ENCODE results near the gene FTL.

Gene FTL

GRCh38 chr19:49006905-49007304, 41.8 kb downstream of the FTL start:
- ATAC-seq = no peak
- no peak for TF ChIP-seq BACH2 (CRISPR knock-in tag; IDR thresholded peaks at IDR 0.05; ENCODE audit: borderline replicate concordance)
- no peak for TF ChIP-seq PATZ1 (CRISPR knock-in tag; IDR thresholded peaks at IDR 0.05; ENCODE audit: borderline replicate concordance)
- TF ChIP-seq, protein P1, sequence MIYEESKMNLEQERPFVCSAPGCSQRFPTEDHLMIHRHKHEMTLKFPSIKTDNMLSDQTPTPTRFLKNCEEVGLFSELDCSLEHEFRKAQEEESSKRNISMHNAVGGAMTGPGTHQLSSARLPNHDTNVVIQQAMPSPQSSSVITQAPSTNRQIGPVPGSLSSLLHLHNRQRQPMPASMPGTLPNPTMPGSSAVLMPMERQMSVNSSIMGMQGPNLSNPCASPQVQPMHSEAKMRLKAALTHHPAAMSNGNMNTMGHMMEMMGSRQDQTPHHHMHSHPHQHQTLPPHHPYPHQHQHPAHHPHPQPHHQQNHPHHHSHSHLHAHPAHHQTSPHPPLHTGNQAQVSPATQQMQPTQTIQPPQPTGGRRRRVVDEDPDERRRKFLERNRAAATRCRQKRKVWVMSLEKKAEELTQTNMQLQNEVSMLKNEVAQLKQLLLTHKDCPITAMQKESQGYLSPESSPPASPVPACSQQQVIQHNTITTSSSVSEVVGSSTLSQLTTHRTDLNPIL (CRISPR knock-in tag; IDR thresholded peaks at IDR 0.05; ENCODE audit: low read depth) = no peak
- TF ChIP-seq TOX (CRISPR knock-in tag; IDR thresholded peaks at IDR 0.05; ENCODE audit: borderline replicate concordance) = no peak
- no peak for TF ChIP-seq ZNF565 (CRISPR knock-in tag; conservative IDR thresholded peaks at IDR 0.05; ENCODE audit: low read depth)
- TF ChIP-seq CSDC2 (CRISPR knock-in tag; IDR thresholded peaks at IDR 0.05) = no peak
- no peak for TF ChIP-seq OSR1 (CRISPR knock-in tag; IDR thresholded peaks at IDR 0.05)
- no peak for TF ChIP-seq TSHZ2 (CRISPR knock-in tag; IDR thresholded peaks at IDR 0.05)
- no peak for TF ChIP-seq TCF4 (CRISPR knock-in tag; IDR thresholded peaks at IDR 0.05; ENCODE audit: borderline replicate concordance)
- TF ChIP-seq ARNTL (CRISPR knock-in tag; IDR thresholded peaks at IDR 0.05; ENCODE audit: borderline replicate concordance, low read depth) = no peak
- TF ChIP-seq ESRRG (CRISPR knock-in tag; IDR thresholded peaks at IDR 0.05) = no peak

GRCh38 chr19:49009828-49010227, 44.7 kb downstream of the FTL start:
- TF ChIP-seq ESRRG (CRISPR knock-in tag; IDR thresholded peaks at IDR 0.05) (no peak), ZNF8 (CRISPR knock-in tag; IDR thresholded peaks at IDR 0.05) (no peak), TCF4 (CRISPR knock-in tag; IDR thresholded peaks at IDR 0.05; ENCODE audit: borderline replicate concordance) (no peak), PATZ1 (CRISPR knock-in tag; IDR thresholded peaks at IDR 0.05; ENCODE audit: borderline replicate concordance) (no peak), TSHZ2 (CRISPR knock-in tag; IDR thresholded peaks at IDR 0.05) (no peak), ZFP30 (CRISPR knock-in tag; IDR thresholded peaks at IDR 0.05) (no peak), RARB (CRISPR knock-in tag; IDR thresholded peaks at IDR 0.05) (no peak), CSDC2 (CRISPR knock-in tag; IDR thresholded peaks at IDR 0.05) (no peak), ZNF70 (CRISPR knock-in tag; IDR thresholded peaks at IDR 0.05) (no peak), ZC3H10 (CRISPR knock-in tag; IDR thresholded peaks at IDR 0.05) (no peak), PPARA (CRISPR knock-in tag; IDR thresholded peaks at IDR 0.05; ENCODE audit: borderline replicate concordance) (no peak), ISL1 (CRISPR knock-in tag; IDR thresholded peaks at IDR 0.05) (no peak), ZNF565 (CRISPR knock-in tag; conservative IDR thresholded peaks at IDR 0.05; ENCODE audit: low read depth) (no peak), ARNTL (CRISPR knock-in tag; IDR thresholded peaks at IDR 0.05; ENCODE audit: borderline replicate concordance, low read depth) (no peak)
- no peak for ATAC-seq

DNA sequence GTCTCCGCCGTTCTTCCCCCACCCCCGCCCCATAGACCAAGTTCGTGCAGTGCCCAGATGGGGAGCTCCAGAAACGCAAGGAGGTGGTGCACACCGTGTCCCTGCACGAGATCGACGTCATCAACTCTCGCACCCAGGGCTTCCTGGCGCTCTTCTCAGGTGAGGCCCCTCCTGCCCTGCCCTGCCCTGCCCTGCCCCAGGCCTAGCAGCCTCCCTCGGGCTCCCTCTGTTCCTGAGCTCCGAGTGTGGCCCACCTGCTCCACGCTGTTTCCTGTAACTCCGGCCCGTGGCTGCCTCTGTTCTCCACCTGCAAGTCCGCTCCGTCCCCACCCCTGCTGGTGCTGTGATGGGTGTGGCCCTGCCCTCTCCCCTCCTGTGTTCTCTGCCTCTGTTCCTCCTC, 45.3 kb downstream of the FTL start:
- TF ChIP-seq, protein P2, sequence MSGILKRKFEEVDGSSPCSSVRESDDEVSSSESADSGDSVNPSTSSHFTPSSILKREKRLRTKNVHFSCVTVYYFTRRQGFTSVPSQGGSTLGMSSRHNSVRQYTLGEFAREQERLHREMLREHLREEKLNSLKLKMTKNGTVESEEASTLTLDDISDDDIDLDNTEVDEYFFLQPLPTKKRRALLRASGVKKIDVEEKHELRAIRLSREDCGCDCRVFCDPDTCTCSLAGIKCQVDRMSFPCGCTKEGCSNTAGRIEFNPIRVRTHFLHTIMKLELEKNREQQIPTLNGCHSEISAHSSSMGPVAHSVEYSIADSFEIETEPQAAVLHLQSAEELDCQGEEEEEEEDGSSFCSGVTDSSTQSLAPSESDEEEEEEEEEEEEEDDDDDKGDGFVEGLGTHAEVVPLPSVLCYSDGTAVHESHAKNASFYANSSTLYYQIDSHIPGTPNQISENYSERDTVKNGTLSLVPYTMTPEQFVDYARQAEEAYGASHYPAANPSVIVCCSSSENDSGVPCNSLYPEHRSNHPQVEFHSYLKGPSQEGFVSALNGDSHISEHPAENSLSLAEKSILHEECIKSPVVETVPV (CRISPR knock-in tag; IDR thresholded peaks at IDR 0.05) = no peak
- TF ChIP-seq TCF4 (CRISPR knock-in tag; IDR thresholded peaks at IDR 0.05; ENCODE audit: borderline replicate concordance) (no peak), SNAI2 (CRISPR knock-in tag; IDR thresholded peaks at IDR 0.05) (no peak), TOX (CRISPR knock-in tag; IDR thresholded peaks at IDR 0.05; ENCODE audit: borderline replicate concordance) (no peak), ZFP30 (CRISPR knock-in tag; IDR thresholded peaks at IDR 0.05) (no peak), TSHZ2 (CRISPR knock-in tag; IDR thresholded peaks at IDR 0.05) (no peak), ZNF565 (CRISPR knock-in tag; conservative IDR thresholded peaks at IDR 0.05; ENCODE audit: low read depth) (no peak), ZC3H10 (CRISPR knock-in tag; IDR thresholded peaks at IDR 0.05) (no peak)
- no peak for ATAC-seq

All from SK-N-SH treated with all-trans-retinoic acid at 6 μM for 48 hours (cell line).